Measurements from ENCODE around the gene FKBP2.
A peak's percentile ranks its signal among the peaks of the same experiment; 100 is the strongest.

FKBP2 gene

GRCh38 chr11:64249563-64250414 lies 8.9 kb downstream of the FKBP2 start:
- DNase-seq (ENCODE audit: low read depth in 1 of 2, low spot score in 1 of 2): no peak
- Histone ChIP-seq H3K4me3 (replicated peaks; ENCODE audit: insufficient read depth, low read length) (no peak overlapping the region), H3K27ac (replicated peaks) (no peak overlapping the region), H3K27me3 (ENCODE audit: insufficient read depth, poor library complexity, severe bottlenecking) (no peaks in the 10 kb centered on the region)
- TF ChIP-seq, protein P1, sequence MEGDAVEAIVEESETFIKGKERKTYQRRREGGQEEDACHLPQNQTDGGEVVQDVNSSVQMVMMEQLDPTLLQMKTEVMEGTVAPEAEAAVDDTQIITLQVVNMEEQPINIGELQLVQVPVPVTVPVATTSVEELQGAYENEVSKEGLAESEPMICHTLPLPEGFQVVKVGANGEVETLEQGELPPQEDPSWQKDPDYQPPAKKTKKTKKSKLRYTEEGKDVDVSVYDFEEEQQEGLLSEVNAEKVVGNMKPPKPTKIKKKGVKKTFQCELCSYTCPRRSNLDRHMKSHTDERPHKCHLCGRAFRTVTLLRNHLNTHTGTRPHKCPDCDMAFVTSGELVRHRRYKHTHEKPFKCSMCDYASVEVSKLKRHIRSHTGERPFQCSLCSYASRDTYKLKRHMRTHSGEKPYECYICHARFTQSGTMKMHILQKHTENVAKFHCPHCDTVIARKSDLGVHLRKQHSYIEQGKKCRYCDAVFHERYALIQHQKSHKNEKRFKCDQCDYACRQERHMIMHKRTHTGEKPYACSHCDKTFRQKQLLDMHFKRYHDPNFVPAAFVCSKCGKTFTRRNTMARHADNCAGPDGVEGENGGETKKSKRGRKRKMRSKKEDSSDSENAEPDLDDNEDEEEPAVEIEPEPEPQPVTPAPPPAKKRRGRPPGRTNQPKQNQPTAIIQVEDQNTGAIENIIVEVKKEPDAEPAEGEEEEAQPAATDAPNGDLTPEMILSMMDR (IDR thresholded peaks at IDR 0.05; ENCODE audit: insufficient read depth, low read length): no peak
- TF ChIP-seq GABPA (IDR thresholded peaks at IDR 0.05; ENCODE audit: low read depth): no peak
- no peak for TF ChIP-seq SPI1 (IDR thresholded peaks at IDR 0.05; ENCODE audit: borderline replicate concordance, low read depth)
- TF ChIP-seq POLR2AphosphoS5 (IDR thresholded peaks at IDR 0.05; ENCODE audit: low read depth): no peak
- TF ChIP-seq REST (IDR thresholded peaks at IDR 0.05; ENCODE audit: insufficient replicate concordance, low read depth): no peak

DNA sequence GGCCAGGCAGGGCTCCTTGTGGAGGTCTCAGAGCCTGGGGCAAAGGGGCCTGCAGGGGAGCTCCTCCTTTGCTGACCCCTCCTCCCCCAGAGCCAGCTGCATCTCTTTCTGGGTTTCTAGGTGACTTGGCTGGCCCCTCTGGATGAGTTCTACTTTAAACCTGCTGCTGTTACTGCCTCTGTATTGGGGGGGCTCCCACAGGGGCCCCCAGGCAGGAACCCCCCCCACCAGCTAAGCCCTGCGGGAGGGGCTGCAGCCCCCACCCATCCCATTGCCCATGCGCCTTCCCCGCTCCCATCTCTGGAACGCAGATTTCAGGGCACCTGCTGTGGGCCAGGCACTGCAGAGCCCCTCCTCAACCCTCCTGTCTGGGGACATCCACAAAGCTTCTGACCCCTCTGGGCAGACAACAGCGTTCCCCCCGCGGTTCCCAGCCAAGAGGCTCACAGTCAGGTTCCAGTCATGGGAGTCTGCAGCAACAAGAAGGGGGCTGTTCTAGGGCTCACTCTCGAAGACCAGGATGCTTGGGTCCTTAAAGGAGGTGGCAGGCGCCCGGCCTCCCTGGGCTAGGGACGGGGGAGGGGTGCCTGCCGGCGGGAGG lies 9.6 kb downstream of the FKBP2 start:
- Histone ChIP-seq H3K27me3 (ENCODE audit: insufficient read depth, poor library complexity, severe bottlenecking) (no peaks in the 10 kb centered on the region), H3K27ac (replicated peaks) (no peak overlapping the region; the same call in 1 of the 2 replicates), H3K4me3 (replicated peaks; ENCODE audit: insufficient read depth, low read length) (peak overlapping the region; percentile 75)
- no peak for TF ChIP-seq REST (IDR thresholded peaks at IDR 0.05; ENCODE audit: insufficient replicate concordance, low read depth)
- no peak for TF ChIP-seq SPI1 (IDR thresholded peaks at IDR 0.05; ENCODE audit: borderline replicate concordance, low read depth)
- no peak for TF ChIP-seq POLR2AphosphoS5 (IDR thresholded peaks at IDR 0.05; ENCODE audit: low read depth)
- no peak for TF ChIP-seq GABPA (IDR thresholded peaks at IDR 0.05; ENCODE audit: low read depth)
- TF ChIP-seq, protein P1 (IDR thresholded peaks at IDR 0.05; ENCODE audit: insufficient read depth, low read length): no peak
- DNase-seq (ENCODE audit: low read depth in 1 of 2, low spot score in 1 of 2): no peak

- peak within 1 kb of the TSS; percentile 49 for H3K27ac ChIP-seq (replicated peaks)
- DNase-seq (ENCODE audit: low read depth in 1 of 2, low spot score in 1 of 2): peak in 1 of 2 experiments; percentile 44
- no peak for TF ChIP-seq POLR2AphosphoS5 (IDR thresholded peaks at IDR 0.05; ENCODE audit: low read depth)
- peak within 1 kb of the TSS; percentile 75 for H3K4me3 ChIP-seq (replicated peaks; ENCODE audit: insufficient read depth, low read length)
- H3K27me3 ChIP-seq (ENCODE audit: insufficient read depth, poor library complexity, severe bottlenecking): no peaks in the 10 kb centered on the region
Measured at GRCh38 chr11:64251016-64251752, 10.3 kb downstream of the FKBP2 start, which contains the start of gene PLCB3. Gene PLCB3, plus strand, starts transcription at chr11:64251530. Its CDS starts 120 bp downstream, at chr11:64251650.

DNA sequence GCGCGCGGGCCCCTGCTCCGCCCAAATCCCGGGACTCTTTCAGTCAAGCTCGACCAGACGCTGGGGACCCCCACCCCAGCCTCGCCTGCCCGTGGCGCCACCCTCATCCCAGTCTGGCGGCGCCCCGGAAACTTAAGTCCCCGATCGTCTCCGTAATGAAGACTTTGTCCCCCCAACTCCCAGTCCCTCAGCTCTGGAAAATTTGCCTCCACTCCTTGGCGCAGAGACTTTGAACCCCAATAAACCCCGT lies 10.8 kb downstream of the FKBP2 start:
- DNase-seq (ENCODE audit: low read depth in 1 of 2, low spot score in 1 of 2): no peak
- Histone ChIP-seq H3K27me3 (ENCODE audit: insufficient read depth, poor library complexity, severe bottlenecking) (no peaks in the 10 kb centered on the region), H3K27ac (replicated peaks) (peak overlapping the region; percentile 49; the same call in 1 of the 2 replicates), H3K4me3 (replicated peaks; ENCODE audit: insufficient read depth, low read length) (peak overlapping the region; percentile 75)
- TF ChIP-seq, protein P1 (IDR thresholded peaks at IDR 0.05; ENCODE audit: insufficient read depth, low read length): no peak
- TF ChIP-seq GABPA (IDR thresholded peaks at IDR 0.05; ENCODE audit: low read depth) (no peak), REST (IDR thresholded peaks at IDR 0.05; ENCODE audit: insufficient replicate concordance, low read depth) (no peak), SPI1 (IDR thresholded peaks at IDR 0.05; ENCODE audit: borderline replicate concordance, low read depth) (no peak), POLR2AphosphoS5 (IDR thresholded peaks at IDR 0.05; ENCODE audit: low read depth) (no peak)
